K562 (cell line): Measurements from ENCODE around the gene FOXR1. TPM values are rescaled to one million over a fixed set of nuclear protein-coding genes. Genes with fewer than 3 reads are reported as not detected.
"Not testable (repeated sequence)": the region's sequence is repeated elsewhere in the genome, so short reads cannot be mapped to it uniquely, and the experiment has no call there.

Experiments used
- ATAC-seq: fragments of 200-7000 bp; cut with Tn5 transposase; 3 replicates; pipeline ENCODE4 v1.9.1; 2020; ENCODE audit warnings: moderate library complexity
- BruUV-seq: library from RNA; stranded (reverse); fragments of 400-500 nt; replicated peaks from 2 replicates; lab custom pipeline; 2021; lab: Mats Ljungman, UMichigan
- CTCF ChIA-PET: fragments of 300-600 bp; formaldehyde crosslinking; extraction: SDS; loops from one replicate; lab custom pipeline; 2021; ENCODE audit warnings: low intra/inter-chr PET ratio; lab: Yijun Ruan, JAX
- POLR2A ChIA-PET: fragments of 300-600, 350-650 bp; sonication (Branson Sonifier 250); formaldehyde crosslinking; extraction: SDS; loops from one replicate; lab custom pipeline; 2021; ENCODE audit warnings: antibody characterized with exemption, inconsistent platforms; lab: Yijun Ruan, JAX
- DNase-seq, 4 experiments: peaks; one replicate each; pipeline versions ENCODE4 v3.0.0 to v3.0.0-alpha.2; 2011 to 2018; ENCODE audit warnings: low spot score in 3 of 4, mixed read lengths in 3 of 4; ENCODE audit errors: extremely low read depth in 1 of 4
- FAIRE-seq: peaks from 2 replicates; lab custom pipeline; 2011; peaks lifted over from hg19 to GRCh38; lab: Jason Lieb, UNC
- H2AFZ ChIP-seq: 2 replicates; pipeline ENCODE4 v1.6.0; 2011; ENCODE audit warnings: low read depth, low read length, control low read depth, inconsistent platforms
- H3K27ac ChIP-seq: fragments of 200-600 bp; 3 replicates; pipeline ENCODE4 v1.8.0; 2011; ENCODE audit warnings: low read depth, mild to moderate bottlenecking, control low read depth, inconsistent platforms, low read length, moderate library complexity, mixed read lengths; ENCODE audit errors: extremely low read depth
- H3K27me3 ChIP-seq, 2 experiments: fragments of 300-600 bp in 1 of 2; 2 replicates in 1 of 2; 3 replicates in 1 of 2; pipeline versions ENCODE4 v1.6.0 to v1.8.0; 2011; ENCODE audit warnings: inconsistent platforms in 2 of 2, low read length in 2 of 2, mild to moderate bottlenecking in 1 of 2, mixed read lengths in 1 of 2, moderate library complexity in 1 of 2; ENCODE audit not compliant: control insufficient read depth in 2 of 2, insufficient read depth in 2 of 2
- H3K36me3 ChIP-seq: fragments of 300-600 bp; 3 replicates; pipeline ENCODE4 v1.8.0; 2011; ENCODE audit warnings: mild to moderate bottlenecking, low read length, inconsistent platforms; ENCODE audit not compliant: control insufficient read depth, insufficient read depth
- H3K4me1 ChIP-seq, 2 experiments: fragments of 200-600 bp in 1 of 2; replicated peaks in 1 of 2; 2 replicates in 1 of 2; 3 replicates in 1 of 2; pipeline versions ENCODE4 v1.5.1 to v1.8.0; 2011; ENCODE audit warnings: inconsistent platforms in 2 of 2, low read length in 2 of 2, mild to moderate bottlenecking in 1 of 2, mixed read lengths in 1 of 2, moderate library complexity in 1 of 2; ENCODE audit not compliant: control insufficient read depth in 2 of 2, insufficient read depth in 2 of 2
- H3K4me2 ChIP-seq: 2 replicates; pipeline ENCODE4 v1.6.1; 2011; ENCODE audit warnings: low read length, control low read depth, inconsistent platforms, mixed read lengths; ENCODE audit not compliant: insufficient read depth
- H3K4me3 ChIP-seq: fragments of 200-600 bp; sonication (generic), shearing (Covaris generic); 2 replicates; pipeline ENCODE4 v1.5.1; 2016; ENCODE audit warnings: control low read depth, inconsistent platforms
- H3K79me2 ChIP-seq: fragments of 200-600 bp; 3 replicates; pipeline ENCODE4 v1.8.0; 2011; ENCODE audit warnings: low read length, inconsistent platforms; ENCODE audit not compliant: control insufficient read depth, insufficient read depth
- H3K9ac ChIP-seq, 2 experiments: 2 replicates each; pipeline versions ENCODE4 v1.6.0 to v1.6.1; 2011; ENCODE audit warnings: low read depth in 2 of 2, low read length in 2 of 2, control low read depth in 1 of 2, inconsistent platforms in 1 of 2, mild to moderate bottlenecking in 1 of 2, mixed read lengths in 1 of 2; ENCODE audit not compliant: insufficient read depth in 1 of 2
- H3K9me1 ChIP-seq: one replicate; pipeline ENCODE4 v1.6.0; 2011; ENCODE audit warnings: inconsistent platforms, mild to moderate bottlenecking, low read length, moderate library complexity; ENCODE audit not compliant: control insufficient read depth, insufficient read depth
- H3K9me3 ChIP-seq: replicated peaks from 2 replicates; pipeline ENCODE4 v1.5.1; 2011; ENCODE audit warnings: low read depth, low read length, inconsistent platforms; ENCODE audit not compliant: control insufficient read depth, insufficient read depth
- H4K20me1 ChIP-seq: replicated peaks from 2 replicates; pipeline ENCODE4 v1.6.1; 2011; ENCODE audit warnings: low read length, inconsistent platforms, mixed read lengths; ENCODE audit not compliant: control insufficient read depth, insufficient read depth
- BCOR ChIP-seq: fragments of 450-650 bp; IDR thresholded peaks from 2 replicates; pipeline ENCODE4 v1.6.1; 2016
- CTCFL ChIP-seq: IDR thresholded peaks from 2 replicates; pipeline ENCODE4 v1.6.1; 2011; ENCODE audit warnings: borderline replicate concordance, low read depth, mild to moderate bottlenecking, moderate library complexity, low read length; ENCODE audit not compliant: insufficient read depth, poor library complexity, severe bottlenecking
- FOXK1 ChIP-seq: sonication (generic); formaldehyde crosslinking; IDR thresholded peaks from 2 replicates; pipeline ENCODE4 v1.8.0; 2022; ENCODE audit warnings: missing genetic modification reagents, mild to moderate bottlenecking, borderline replicate concordance
- IFI16 ChIP-seq: fragments of 250-450 bp; sonication (Bioruptor Pico); IDR thresholded peaks from 2 replicates; pipeline ENCODE4 v2.1.2; 2022; ENCODE audit warnings: mild to moderate bottlenecking, inconsistent platforms
- JUND ChIP-seq, 2 experiments: IDR thresholded peaks; 2 replicates in 1 of 2; 3 replicates in 1 of 2; pipeline ENCODE4 v1.6.1; 2011; ENCODE audit warnings: borderline replicate concordance in 2 of 2, low read depth in 2 of 2, low read length in 2 of 2, improper control_type of control experiment in 1 of 2, missing biosample characterization in 1 of 2, missing genetic modification characterization in 1 of 2, missing genetic modification reagents in 1 of 2
- POLR2A ChIP-seq: fragments of 450-650 bp; conservative IDR thresholded peaks from 2 replicates; pipeline ENCODE4 v1.6.1; 2016
- RBM25 ChIP-seq: fragments of 200-400 bp; formaldehyde crosslinking; IDR thresholded peaks from 2 replicates; pipeline ENCODE4 v1.6.1; 2018; ENCODE audit warnings: low read length, low read depth, moderate library complexity; ENCODE audit not compliant: severe bottlenecking
- SMC3 ChIP-seq: conservative IDR thresholded peaks from 2 replicates; pipeline ENCODE4 v1.6.1; 2011; ENCODE audit warnings: low read depth, low read length, improper control_type of control experiment; ENCODE audit not compliant: insufficient read depth
- TBL1XR1 ChIP-seq, 2 experiments: IDR thresholded peaks; 2 replicates each; pipeline ENCODE4 v1.6.1; 2012; ENCODE audit warnings: improper control_type of control experiment in 2 of 2, low read length in 2 of 2, mild to moderate bottlenecking in 1 of 2
- TCF3 ChIP-seq: sonication (generic); formaldehyde crosslinking; IDR thresholded peaks from 2 replicates; pipeline ENCODE4 v1.4.0; 2020; ENCODE audit warnings: mild to moderate bottlenecking, missing genetic modification reagents
- TRIM24 ChIP-seq, 2 experiments: fragments of 450-650 bp; IDR thresholded peaks; 2 replicates each; pipeline ENCODE4 v1.6.1; 2016
- ZNF146 ChIP-seq: IDR thresholded peaks from one replicate; pipeline ENCODE4 v1.6.1; 2018; ENCODE audit warnings: missing compliant biosample characterization; ENCODE audit not compliant: unreplicated experiment
- WGBS: fragments of 100-300 bp; shearing (Covaris generic); methylation state at CpG from one replicate; pipeline ENCODE4 v1.1.6; 2016; ENCODE audit warnings: low coverage, mixed read lengths; ENCODE audit not compliant: insufficient coverage; ENCODE audit errors: missing lambda C conversion rate; 5-methylcytosine and 5-hydroxymethylcytosine counted together
- in situ Hi-C: fragments of 300-500 bp; cut with MboI; formaldehyde crosslinking; loops from 4 replicates; pipeline ENCODE4 v1.15.0; 2018; ENCODE audit warnings: inconsistent platforms, mixed read lengths
- intact Hi-C: fragments of 100-400 bp; cut with micrococcal nuclease; formaldehyde crosslinking; loops from 2 replicates; pipeline ENCODE4 v1.14.2; 2022
- polyA plus RNA-seq, 8 experiments: library from polyadenylated mRNA; depleted of rRNA in 4 of 8; stranded (reverse) in 5 of 8; unstranded in 3 of 8; fragments of >200 nt; fragmentation: Nextera tagmentation in 2 of 8; fragmentation: Illumina TruSeq in 1 of 8; extraction: Ambion mirVana in 2 of 8; extraction: Trizol in 1 of 8; gene quantifications; 2 replicates each; pipeline versions ENCODE4 v1.2.1 to v1.2.3, GENCODE V29; 2011 to 2014; ENCODE audit warnings: inconsistent platforms in 1 of 8, missing spikeins in 1 of 8
- total RNA-seq, 7 experiments: library from RNA; depleted of rRNA in 6 of 7; stranded (reverse); fragments of >200 nt in 6 of 7; fragmentation: Illumina TruSeq in 2 of 7; extraction: Trizol in 2 of 7; gene quantifications; 2 replicates each; pipeline versions ENCODE4 v1.2.1 to v1.2.3, GENCODE V29; 2011 to 2021; ENCODE audit warnings: low replicate concordance in 1 of 7
- TF ChIP-seq, protein P1 (sequence below): IDR thresholded peaks from 2 replicates; pipeline ENCODE4 v1.6.1; 2016; ENCODE audit warnings: missing genetic modification characterization, missing compliant biosample characterization

The FOXR1 gene
- total and polyA plus RNA-seq, 9 of the 15 experiments (the other 6 are each of a cell fraction or from before 2014, with no cell fraction given): not detected

- TF ChIP-seq CTCFL: no peak
- no peak for TF ChIP-seq JUND (IDR thresholded peaks at IDR 0.05; ENCODE audit: borderline replicate concordance, low read depth, low read length)
- no peak for TF ChIP-seq JUND (tag; IDR thresholded peaks at IDR 0.05; ENCODE audit: borderline replicate concordance, low read depth, low read length)
- TF ChIP-seq SMC3: no peak
- TF ChIP-seq FOXK1: no peak
- TF ChIP-seq IFI16 (CRISPR knock-in tag): no peak
- no peak for TF ChIP-seq TBL1XR1 (IDR thresholded peaks at IDR 0.05; ENCODE audit: low read length in 2 of 2)
- TF ChIP-seq POLR2A: no peak
- TF ChIP-seq TCF3 (CRISPR knock-in tag): no peak
Observed at GRCh38 chr11:118961591-118961990, 10.0 kb upstream of the FOXR1 start (continued).

GRCh38 chr11:118969508-118969907 lies 2.1 kb upstream of the FOXR1 start:
- BruUV-seq, CTCF ChIA-PET, H3K27ac ChIP-seq: not testable (repeated sequence)

More at GRCh38 chr11:118969508-118969907, 2.1 kb upstream of the FOXR1 start:
- H3K79me2 ChIP-seq, H2AFZ ChIP-seq, H3K4me2 ChIP-seq, H3K9me1 ChIP-seq, H3K9ac ChIP-seq, H3K4me3 ChIP-seq, ATAC-seq, H4K20me1 ChIP-seq, H3K36me3 ChIP-seq, H3K27me3 ChIP-seq: not testable (repeated sequence)
- TF ChIP-seq TRIM24 (IDR thresholded peaks at IDR 0.05) (peak in 1 of 2 experiments; percentile 36; a peak in 2 of 4 replicates), BCOR (0 out of 2 replicates have a peak, but pooled peaks have one; percentile 16), ZNF146 (CRISPR knock-in tag) (peak; percentile 86), RBM25 (peak; percentile 51)
- TF ChIP-seq, protein P1, sequence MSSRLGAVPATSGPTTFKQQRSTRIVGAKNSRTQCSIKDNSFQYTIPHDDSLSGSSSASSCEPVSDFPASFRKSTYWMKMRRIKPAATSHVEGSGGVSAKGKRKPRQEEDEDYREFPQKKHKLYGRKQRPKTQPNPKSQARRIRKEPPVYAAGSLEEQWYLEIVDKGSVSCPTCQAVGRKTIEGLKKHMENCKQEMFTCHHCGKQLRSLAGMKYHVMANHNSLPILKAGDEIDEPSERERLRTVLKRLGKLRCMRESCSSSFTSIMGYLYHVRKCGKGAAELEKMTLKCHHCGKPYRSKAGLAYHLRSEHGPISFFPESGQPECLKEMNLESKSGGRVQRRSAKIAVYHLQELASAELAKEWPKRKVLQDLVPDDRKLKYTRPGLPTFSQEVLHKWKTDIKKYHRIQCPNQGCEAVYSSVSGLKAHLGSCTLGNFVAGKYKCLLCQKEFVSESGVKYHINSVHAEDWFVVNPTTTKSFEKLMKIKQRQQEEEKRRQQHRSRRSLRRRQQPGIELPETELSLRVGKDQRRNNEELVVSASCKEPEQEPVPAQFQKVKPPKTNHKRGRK (tag): 0 out of 2 replicates have a peak, but pooled peaks have one; percentile 15
- TF ChIP-seq, all 486 proteins: peak for 5; not testable (repeated sequence) for 481
- WGBS: 52% methylated on average over 2 of the region's 2 CpGs
- POLR2A ChIA-PET: interaction anchor here (0.7 kb wide), 1 partner anchor 10 kb away, joined by 3 read pairs; no protein-coding TSS in a partner anchor
- FAIRE-seq, DNase-seq, H3K4me1 ChIP-seq, H3K9me3 ChIP-seq, in situ Hi-C loops, intact Hi-C loops: not testable (repeated sequence)
